IPS-NIHi7 (cell line): Measurements from ENCODE around the gene SPAG6.

Experiments used
- DNase-seq: peaks from one replicate; pipeline ENCODE4 v3.0.0; 2012; ENCODE audit warnings: mixed read lengths; ENCODE audit errors: extremely low spot score

Gene SPAG6

GRCh38 chr10:22321924-22322640, 23.2 kb upstream of the SPAG6 start:
- no peak for DNase-seq

DNA sequence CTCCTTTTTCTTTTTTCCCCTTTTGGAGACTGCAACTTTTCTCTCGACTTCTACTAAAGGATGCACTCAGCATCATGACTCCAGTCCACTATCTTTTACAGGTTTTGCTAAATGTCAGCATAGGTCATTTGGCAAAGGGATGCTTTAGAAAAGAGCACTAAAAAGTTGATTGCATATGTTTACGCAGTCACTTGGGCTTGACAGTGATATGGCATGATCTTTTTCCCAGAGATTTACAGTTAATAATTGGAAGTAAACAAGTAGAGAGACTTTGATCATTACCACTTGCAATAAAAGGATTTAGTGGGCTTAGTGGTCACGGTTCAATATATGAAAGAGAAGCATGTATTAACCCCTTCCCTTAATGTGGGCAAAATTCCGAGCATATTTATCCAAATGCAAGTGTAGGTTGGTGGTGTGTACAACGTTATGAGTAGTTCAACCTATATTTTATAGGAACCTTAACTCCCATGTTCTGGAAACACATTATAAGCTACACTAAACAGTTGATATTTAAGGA, 22.6 kb upstream of the SPAG6 start:
- no peak for DNase-seq

GRCh38 chr10:22323538-22324305, 21.6 kb upstream of the SPAG6 start:
- DNase-seq: no peak

GRCh38 chr10:22324413-22324812, 20.9 kb upstream of the SPAG6 start:
- DNase-seq: no peak

- no peak for DNase-seq
Measured at GRCh38 chr10:22324893-22325271, 20.4 kb upstream of the SPAG6 start.

- DNase-seq: peak; percentile 83
Measured at GRCh38 chr10:22325272-22326144, 19.8 kb upstream of the SPAG6 start.

DNA sequence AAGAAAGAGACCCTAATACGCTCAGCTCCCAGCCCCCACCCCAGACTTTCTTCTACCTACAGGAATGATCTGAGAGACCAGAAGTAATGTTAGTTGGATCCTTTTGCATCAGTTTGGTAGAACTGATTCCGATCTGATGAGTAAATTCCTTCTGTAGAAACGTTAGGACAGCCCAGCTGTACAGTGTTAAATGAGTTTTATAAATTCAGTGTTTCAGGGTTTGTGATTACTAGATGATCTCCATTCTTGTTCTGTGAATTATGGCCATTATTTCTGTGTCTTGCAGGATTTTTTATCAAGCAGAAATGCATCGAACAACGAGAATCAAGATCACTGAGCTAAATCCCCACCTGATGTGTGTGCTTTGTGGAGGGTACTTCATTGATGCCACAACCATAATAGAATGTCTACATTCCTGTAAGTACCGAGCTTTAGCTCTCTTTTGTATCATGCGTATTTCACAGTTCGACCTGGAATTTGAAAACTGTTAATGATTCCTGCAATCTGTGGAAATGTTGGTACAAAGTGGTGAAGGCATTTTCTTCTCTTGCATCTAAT, 19.1 kb upstream of the SPAG6 start:
- no peak for DNase-seq

DNA sequence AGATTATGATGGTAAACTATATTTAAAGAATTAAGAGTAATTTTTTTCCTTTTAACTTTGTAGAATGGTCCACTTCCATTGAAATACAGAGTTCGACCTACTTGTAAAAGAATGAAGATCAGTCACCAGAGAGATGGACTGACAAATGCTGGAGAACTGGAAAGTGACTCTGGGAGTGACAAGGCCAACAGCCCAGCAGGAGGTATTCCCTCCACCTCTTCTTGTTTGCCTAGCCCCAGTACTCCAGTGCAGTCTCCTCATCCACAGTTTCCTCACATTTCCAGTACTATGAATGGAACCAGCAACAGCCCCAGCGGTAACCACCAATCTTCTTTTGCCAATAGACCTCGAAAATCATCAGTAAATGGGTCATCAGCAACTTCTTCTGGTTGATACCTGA, 16.1 kb upstream of the SPAG6 start:
- no peak for DNase-seq

DNA sequence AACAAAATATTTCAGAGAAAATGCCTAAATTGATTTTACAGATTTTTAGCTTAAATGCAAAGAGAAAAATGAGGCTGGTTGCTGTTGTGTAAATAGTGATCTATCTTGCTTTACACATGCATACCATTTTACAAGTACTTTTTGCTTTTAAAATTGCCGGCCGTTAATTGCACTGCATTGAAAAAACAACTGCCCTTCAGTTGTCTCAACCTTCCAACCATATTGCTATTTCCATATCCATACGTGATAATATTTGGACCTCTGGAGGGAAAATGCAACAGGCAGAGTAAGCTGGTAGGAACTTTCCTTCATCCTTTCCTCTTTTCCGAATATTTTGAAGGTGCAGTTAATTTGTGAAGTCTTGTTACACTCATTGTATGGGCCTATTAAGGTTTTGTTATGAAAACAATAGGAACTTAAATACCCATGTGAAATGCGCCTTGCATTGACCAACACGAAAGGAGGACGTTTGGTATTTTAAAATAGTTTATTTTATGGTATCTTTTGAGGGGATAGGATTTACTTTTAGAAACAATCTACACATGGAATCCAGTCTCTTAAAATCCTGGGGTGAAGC, 13.1 kb upstream of the SPAG6 start:
- no peak for DNase-seq

- no peak for DNase-seq
Measured at GRCh38 chr10:22333167-22333974, 11.9 kb upstream of the SPAG6 start.

DNA sequence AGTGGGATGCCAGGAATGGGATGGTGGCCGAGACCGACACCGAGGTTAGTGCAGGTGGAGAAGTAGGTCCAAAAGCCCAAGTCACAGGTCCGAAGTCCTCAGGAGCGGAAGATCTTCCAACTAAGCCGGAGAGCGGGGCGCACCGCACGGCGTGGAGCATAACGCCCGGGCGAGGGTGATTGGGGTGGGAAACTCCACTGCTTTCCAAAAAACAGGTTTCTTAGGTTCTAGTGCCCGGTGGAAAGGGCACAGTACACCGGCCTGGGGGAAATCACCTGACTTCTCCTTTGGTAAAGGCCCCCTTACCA, 11.4 kb upstream of the SPAG6 start:
- no peak for DNase-seq

DNA sequence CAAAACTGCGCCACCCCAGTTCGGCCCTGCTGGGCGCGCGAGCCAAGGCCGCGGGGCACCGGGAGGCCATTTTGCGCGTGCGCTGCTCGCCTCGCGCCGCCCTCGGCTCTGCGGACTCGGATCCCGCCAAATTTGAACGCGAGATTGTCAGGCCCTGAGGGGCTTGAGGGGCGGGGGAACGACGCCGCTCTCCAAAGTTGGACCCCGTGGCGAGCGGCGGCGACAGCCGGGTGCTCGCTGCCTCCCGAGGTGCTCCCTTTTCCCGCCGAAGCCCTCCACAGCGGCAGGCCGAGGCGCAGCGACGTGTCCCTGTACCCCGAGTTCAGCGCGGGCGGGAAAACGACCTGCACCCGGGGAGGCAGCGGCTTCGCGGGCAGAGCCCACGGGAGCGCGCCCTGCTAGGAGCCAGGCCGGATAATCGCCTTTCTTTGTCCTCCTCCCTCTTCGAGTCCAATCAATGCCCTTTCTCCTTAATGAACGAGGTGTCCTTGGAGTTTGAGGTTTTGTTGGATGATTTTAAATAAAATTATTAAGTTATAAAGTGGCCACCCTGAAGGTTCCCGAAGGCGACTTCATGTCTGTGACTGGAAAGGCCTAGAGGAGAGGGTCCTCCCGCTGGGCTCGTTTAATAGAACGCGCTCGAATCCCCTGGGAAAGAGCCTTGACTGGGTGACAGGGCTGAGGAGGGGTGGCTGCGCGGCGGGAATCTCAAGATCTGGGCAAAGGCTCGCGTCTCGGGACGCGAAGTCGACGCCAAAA, 10.7 kb upstream of the SPAG6 start:
- peak; percentile 73 for DNase-seq

DNA sequence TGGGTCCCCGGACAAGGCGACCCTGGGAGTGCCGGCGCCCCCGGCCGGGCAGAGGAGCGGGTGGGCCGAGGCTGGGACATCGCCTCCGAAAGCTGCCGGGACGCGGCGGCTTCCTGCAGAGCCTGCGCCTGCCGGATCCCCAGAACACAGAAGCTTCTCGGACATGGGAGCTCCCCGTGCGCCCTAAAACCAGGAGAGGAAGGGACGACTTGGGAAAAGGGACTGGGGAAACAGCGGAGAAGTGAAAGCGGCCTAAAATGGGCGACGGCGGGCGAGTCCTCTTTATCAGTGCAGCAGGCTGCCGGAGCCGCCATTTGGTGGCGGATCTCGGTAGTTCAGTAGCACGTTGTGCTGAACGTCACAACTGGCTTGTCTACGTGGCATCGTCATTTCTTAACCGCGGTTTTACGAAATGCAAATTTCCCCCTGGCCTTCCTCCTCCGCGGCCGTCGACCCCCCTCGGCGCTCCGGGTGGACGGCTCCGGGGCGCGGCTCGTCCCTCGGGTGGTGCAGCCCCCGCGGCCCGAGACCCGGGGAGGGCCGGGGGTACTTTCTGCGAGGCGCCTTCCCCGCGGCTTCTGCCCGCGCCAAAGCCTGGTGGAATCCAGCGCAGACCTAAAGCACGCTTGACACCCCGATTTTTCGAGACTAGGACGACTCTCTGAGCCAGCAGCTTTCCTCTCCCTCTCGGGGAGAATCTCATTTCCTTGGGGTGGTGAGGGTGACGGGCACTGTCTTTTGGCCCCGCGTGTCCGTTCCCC, 9.9 kb upstream of the SPAG6 start:
- DNase-seq: peak; percentile 41

DNA sequence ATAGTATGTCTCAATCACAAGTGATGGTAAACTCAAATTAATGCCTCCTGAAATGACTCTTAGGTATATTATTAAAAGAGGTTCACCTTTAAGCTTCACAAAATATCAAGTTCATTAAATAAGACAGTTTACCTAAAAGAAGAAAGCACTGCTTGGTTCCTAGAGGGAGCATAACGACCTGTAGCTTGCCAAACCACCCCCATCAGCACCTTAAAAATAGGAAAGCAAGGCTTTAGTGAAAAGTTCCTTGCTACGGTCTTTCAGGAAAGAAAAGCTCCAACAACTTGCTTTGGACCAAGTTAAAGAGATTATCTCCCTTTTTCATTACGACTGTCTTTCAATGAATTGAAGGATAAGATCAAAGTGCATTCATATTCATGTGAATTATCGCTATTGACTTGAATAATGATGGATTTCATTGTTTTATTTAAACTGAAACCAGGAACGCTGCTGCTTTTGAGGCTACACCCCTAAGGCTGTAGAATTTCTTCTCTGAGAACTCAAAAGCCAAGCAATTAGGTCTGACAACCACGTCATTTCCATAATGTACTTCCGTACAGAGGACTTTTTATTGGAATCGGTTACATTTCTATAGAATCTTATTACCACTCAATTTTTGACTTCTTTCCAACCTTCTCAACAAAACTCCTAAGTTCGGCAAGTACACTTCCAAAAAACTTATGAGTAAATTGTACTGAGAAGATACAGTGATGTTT, 7.0 kb upstream of the SPAG6 start:
- DNase-seq: no peak

- no peak for DNase-seq
Measured at GRCh38 chr10:22338931-22339330, 6.4 kb upstream of the SPAG6 start.

DNA sequence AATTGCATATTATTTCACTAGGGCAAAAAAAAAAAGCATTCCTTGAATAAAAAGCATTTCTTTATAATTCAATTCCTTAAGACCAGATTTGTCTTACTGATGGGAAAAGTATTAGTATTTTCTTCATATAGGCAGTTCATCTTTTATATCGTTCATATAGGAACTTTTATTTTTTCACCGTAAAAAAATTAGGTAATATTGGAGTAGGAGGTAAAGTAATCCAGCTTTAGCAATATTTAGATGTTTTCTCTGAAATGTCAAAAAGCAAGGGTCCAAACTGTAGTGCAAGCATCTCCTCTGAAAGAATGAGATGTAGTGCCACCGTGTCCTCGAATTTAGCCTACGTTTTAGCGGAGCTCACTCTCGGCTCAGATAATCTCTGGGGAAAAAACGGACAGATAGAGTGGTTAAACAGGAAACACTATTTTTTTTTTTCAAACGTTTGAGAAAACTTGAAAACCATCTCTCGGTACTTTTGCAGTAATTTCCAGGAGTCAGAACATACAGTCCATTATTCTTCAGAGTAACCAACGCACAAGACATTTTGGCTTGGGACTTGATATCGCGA, 5.5 kb upstream of the SPAG6 start:
- DNase-seq: no peak

DNA sequence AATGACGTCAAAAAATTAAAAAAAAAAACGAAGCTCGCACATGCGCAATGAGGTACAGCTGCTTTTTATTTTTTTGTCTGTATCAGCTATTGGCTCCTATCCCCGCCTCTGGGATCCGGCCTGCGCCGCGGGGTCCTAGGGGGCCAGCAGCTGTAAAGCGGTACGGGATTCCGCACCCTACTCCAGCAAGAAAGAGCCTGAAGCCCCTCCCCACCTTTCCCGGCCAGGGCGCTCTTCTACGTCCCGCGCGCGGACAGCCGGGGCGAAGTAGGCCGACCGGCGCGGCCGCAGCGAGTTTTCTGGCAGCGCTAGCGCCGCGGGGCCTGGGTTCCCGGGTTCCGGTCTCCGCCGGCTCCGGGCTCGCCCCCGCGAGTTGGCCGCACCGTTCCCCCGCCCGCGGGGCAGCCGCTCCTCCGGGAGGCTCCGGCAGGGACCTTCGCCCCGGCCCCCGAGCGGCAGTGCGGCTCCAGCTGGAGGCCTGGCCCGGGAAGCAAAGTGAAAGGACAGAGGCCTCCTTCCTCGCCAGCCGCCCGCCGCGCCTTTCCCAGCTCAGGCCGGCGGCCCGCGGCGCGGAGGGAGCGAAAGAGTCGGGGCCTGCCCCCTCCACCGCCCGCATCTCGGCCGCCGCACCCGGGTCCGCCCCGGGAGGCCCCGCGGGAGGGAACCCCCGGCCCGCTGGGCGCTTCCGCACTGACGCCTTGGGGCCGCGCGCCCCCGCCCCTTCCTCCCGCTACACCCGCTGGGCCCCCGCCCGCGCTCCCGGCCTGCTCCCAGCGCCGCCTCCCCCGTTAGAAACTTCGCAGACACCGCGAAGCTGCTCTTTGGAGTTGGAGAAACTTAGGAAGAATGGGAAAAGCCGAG, 4.7 kb upstream of the SPAG6 start:
- peak; percentile 51 for DNase-seq
